RWPE2 (cell line): ENCODE measurements around the gene BRAT1.
"Not testable (repeated sequence)": the region's sequence is repeated elsewhere in the genome, so short reads cannot be mapped to it uniquely, and the experiment has no call there.

ENCODE experiments used
- ATAC-seq: fragments of 200-7000 bp; cut with Tn5 transposase; 3 replicates; pipeline ENCODE4 v1.9.1; 2021; ENCODE audit warnings: low read depth
- DNase-seq: peaks from one replicate; pipeline ENCODE4 v3.0.0-alpha.2; 2020; ENCODE audit warnings: low spot score
- H3K27ac ChIP-seq: fragments of 450-650 bp; 2 replicates; pipeline ENCODE4 v1.5.1; 2017; ENCODE audit warnings: mild to moderate bottlenecking; ENCODE audit not compliant: poor library complexity, severe bottlenecking
- H3K27me3 ChIP-seq: fragments of 250-450 bp; sonication (Bioruptor Pico); 2 replicates; pipeline ENCODE4 v1.5.1; 2021; ENCODE audit warnings: mild to moderate bottlenecking, moderate library complexity; ENCODE audit not compliant: insufficient read depth, poor library complexity, severe bottlenecking
- H3K36me3 ChIP-seq: fragments of 250-450 bp; sonication (Bioruptor Pico); 2 replicates; pipeline ENCODE4 v1.5.1; 2020; ENCODE audit warnings: low read depth, mild to moderate bottlenecking, moderate library complexity
- H3K4me1 ChIP-seq: fragments of 250-450 bp; sonication (Bioruptor Pico); 2 replicates; pipeline ENCODE4 v1.5.1; 2021; ENCODE audit warnings: mild to moderate bottlenecking, moderate library complexity; ENCODE audit not compliant: insufficient read depth, poor library complexity, severe bottlenecking
- H3K4me3 ChIP-seq: fragments of 250-450 bp; sonication (Bioruptor Pico); 2 replicates; pipeline ENCODE4 v1.5.1; 2021; ENCODE audit warnings: mild to moderate bottlenecking, moderate library complexity; ENCODE audit not compliant: severe bottlenecking
- H3K9me3 ChIP-seq: fragments of 250-450 bp; sonication (Bioruptor Pico); 2 replicates; pipeline ENCODE4 v1.5.1; 2021; ENCODE audit warnings: mild to moderate bottlenecking, moderate library complexity; ENCODE audit not compliant: severe bottlenecking
- CTCF ChIP-seq: fragments of 450-650 bp; IDR thresholded peaks from one replicate; pipeline ENCODE4 v1.5.1; 2017; ENCODE audit warnings: mild to moderate bottlenecking, moderate library complexity; ENCODE audit not compliant: poor library complexity, severe bottlenecking

Gene BRAT1

GRCh38 chr7:2540133-2540532 lies 15.2 kb downstream of the BRAT1 start:
- TF ChIP-seq CTCF, result no peak
- no peak for ATAC-seq
- Histone ChIP-seq H3K4me3 (no peak overlapping the region), H3K27ac (no peak overlapping the region), H3K27me3 (no peaks in the 10 kb centered on the region), H3K4me1 (no peaks in the 10 kb centered on the region), H3K9me3 (no peaks in the 10 kb centered on the region), H3K36me3 (peaks cover 21% of the 10 kb centered on the region)
- no peak for DNase-seq

GRCh38 chr7:2539031-2539911 lies 16.1 kb downstream of the BRAT1 start:
- Histone ChIP-seq H3K9me3 (no peaks in the 10 kb centered on the region), H3K4me1 (no peaks in the 10 kb centered on the region), H3K4me3 (no peak overlapping the region), H3K36me3 (peaks cover 15% of the 10 kb centered on the region), H3K27ac (no peak overlapping the region), H3K27me3 (no peaks in the 10 kb centered on the region)
- TF ChIP-seq CTCF, result no peak
- ATAC-seq (no peak), DNase-seq (no peak)

DNA sequence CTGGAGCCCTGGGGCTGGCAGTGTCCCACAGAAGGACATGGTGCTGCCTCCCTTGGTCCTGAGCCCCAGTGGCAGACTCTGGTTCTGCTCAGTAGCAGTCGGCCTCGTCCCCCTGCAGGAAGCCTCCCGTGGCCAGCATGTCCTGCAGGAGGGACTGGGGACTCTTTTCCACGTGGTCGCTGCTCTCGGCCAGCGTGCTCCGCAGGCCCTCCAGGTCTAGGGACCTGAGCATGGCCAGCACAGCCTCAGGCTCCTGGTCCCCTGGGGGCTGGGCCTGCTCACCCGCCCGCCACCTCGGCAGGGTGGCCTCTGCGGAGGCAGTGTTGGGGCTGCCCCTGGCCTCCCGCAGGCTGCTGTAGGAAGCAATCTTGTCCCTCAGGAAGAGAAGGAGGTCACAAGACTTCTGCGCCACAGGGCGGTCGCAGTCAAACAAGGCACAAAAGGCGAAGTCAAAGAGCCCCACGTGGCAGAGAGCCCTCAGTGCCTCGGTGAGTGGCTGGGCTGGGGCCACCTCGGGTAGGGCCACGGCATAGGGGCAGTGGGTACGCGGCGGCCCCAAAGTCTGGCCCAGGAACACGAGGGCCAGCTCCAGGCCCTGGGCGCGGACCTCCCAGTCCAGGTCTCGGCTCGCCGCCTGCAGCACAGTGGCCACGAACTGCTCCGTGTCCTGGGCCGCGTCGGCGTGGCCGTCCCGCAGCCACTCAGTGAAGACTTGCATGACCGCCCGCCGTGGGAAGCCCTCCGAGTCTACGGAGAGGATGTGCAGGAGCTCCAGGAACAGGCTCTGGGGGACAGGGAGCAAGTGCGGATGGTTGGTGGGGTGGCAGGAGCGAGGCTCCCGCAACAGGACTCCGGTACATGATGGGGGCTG lies 17.1 kb downstream of the BRAT1 start:
- no peaks in the 10 kb centered on the region for H3K27me3 ChIP-seq
- TF ChIP-seq CTCF, result no peak
- H3K4me1 ChIP-seq, result no peaks in the 10 kb centered on the region
- H3K36me3 ChIP-seq, result peaks cover 14% of the 10 kb centered on the region
- H3K9me3 ChIP-seq, result no peaks in the 10 kb centered on the region
- no peak overlapping the region for H3K27ac ChIP-seq
- ATAC-seq, result 0 out of 3 replicates have a peak, but pooled peaks have one; percentile 22
- DNase-seq, result no peak
- no peak overlapping the region for H3K4me3 ChIP-seq

- not testable (repeated sequence) for H3K27ac ChIP-seq, H3K27me3 ChIP-seq, H3K4me3 ChIP-seq, H3K36me3 ChIP-seq, H3K4me1 ChIP-seq, H3K9me3 ChIP-seq, DNase-seq, ATAC-seq
Observed at GRCh38 chr7:2535872-2536627, 19.3 kb downstream of the BRAT1 start.

- peaks cover 24% of the 10 kb centered on the region for H3K4me1 ChIP-seq
- DNase-seq, H3K27me3 ChIP-seq, H3K27ac ChIP-seq, H3K36me3 ChIP-seq, H3K9me3 ChIP-seq, ATAC-seq, H3K4me3 ChIP-seq: not testable (repeated sequence)
Observed at GRCh38 chr7:2534214-2534613, 21.1 kb downstream of the BRAT1 start.

GRCh38 chr7:2533566-2533965 lies 21.8 kb downstream of the BRAT1 start:
- not testable (repeated sequence) for DNase-seq, ATAC-seq, H3K27me3 ChIP-seq, H3K4me3 ChIP-seq, H3K36me3 ChIP-seq, H3K27ac ChIP-seq, H3K9me3 ChIP-seq
- H3K4me1 ChIP-seq, result peaks cover 30% of the 10 kb centered on the region

GRCh38 chr7:2532816-2533215 lies 22.5 kb downstream of the BRAT1 start:
- not testable (repeated sequence) for H3K27ac ChIP-seq, ATAC-seq, H3K9me3 ChIP-seq, H3K27me3 ChIP-seq, DNase-seq, H3K36me3 ChIP-seq, H3K4me3 ChIP-seq
- peaks cover 35% of the 10 kb centered on the region for H3K4me1 ChIP-seq

GRCh38 chr7:2532199-2532772 lies 23.0 kb downstream of the BRAT1 start:
- ATAC-seq, H3K27ac ChIP-seq: not testable (repeated sequence)

More at GRCh38 chr7:2532199-2532772, 23.0 kb downstream of the BRAT1 start:
- H3K27me3 ChIP-seq, H3K4me3 ChIP-seq, DNase-seq, H3K36me3 ChIP-seq, H3K9me3 ChIP-seq: not testable (repeated sequence)
- peaks cover 39% of the 10 kb centered on the region for H3K4me1 ChIP-seq
